Stimulated activated CD4-positive, alpha-beta T cell treated with anti-CD3 and anti-CD28 coated beads, Interleukin-1b, Interleukin-23, amount 100 ng/mL, for 48 hours (primary cell): ENCODE data around the gene SMC5.
A peak's percentile ranks its signal among the peaks of the same experiment; 100 is the strongest.
"Not testable (repeated sequence)": the region's sequence is repeated elsewhere in the genome, so short reads cannot be mapped to it uniquely, and the experiment has no call there.

Experiments used
- DNase-seq: peaks from one replicate; pipeline ENCODE4 v3.0.0-alpha.2; 2020

Gene SMC5

GRCh38 chr9:70258692-70259511 lies at the start of gene SMC5:
SMC5 (plus strand) TSS chr9:70258978; CDS start chr9:70259079, 101 bp downstream.
- peak; percentile 88 for DNase-seq

- no peak for DNase-seq
These were observed 41.7 kb upstream of the SMC5 start for GRCh38 chr9:70217029-70217428.

GRCh38 chr9:70218767-70219166 lies 40.0 kb upstream of the SMC5 start:
- no peak for DNase-seq

- DNase-seq = no peak
These were observed 38.6 kb upstream of the SMC5 start for GRCh38 chr9:70220216-70220615.

- DNase-seq = no peak
These were observed 36.4 kb upstream of the SMC5 start for GRCh38 chr9:70222354-70222753.

GRCh38 chr9:70228118-70228517 lies 30.7 kb upstream of the SMC5 start:
- DNase-seq = no peak

GRCh38 chr9:70228611-70229010 lies 30.2 kb upstream of the SMC5 start:
- no peak for DNase-seq

- no peak for DNase-seq
These were observed 29.8 kb upstream of the SMC5 start for GRCh38 chr9:70229026-70229425.

- no peak for DNase-seq
These were observed 29.2 kb upstream of the SMC5 start for GRCh38 chr9:70229579-70229978.

GRCh38 chr9:70232476-70232875 lies 26.3 kb upstream of the SMC5 start:
- no peak for DNase-seq

GRCh38 chr9:70234208-70234607 lies 24.6 kb upstream of the SMC5 start:
- DNase-seq = not testable (repeated sequence)

- DNase-seq = not testable (repeated sequence)
These were observed 12.8 kb upstream of the SMC5 start for GRCh38 chr9:70245952-70246351.

GRCh38 chr9:70250221-70250620 lies 8.6 kb upstream of the SMC5 start:
- no peak for DNase-seq

GRCh38 chr9:70255486-70255885 lies 3.3 kb upstream of the SMC5 start:
- DNase-seq = no peak

GRCh38 chr9:70256123-70256551 lies 2.6 kb upstream of the SMC5 start:
- DNase-seq = no peak

- DNase-seq = no peak
These were observed 1.3 kb upstream of the SMC5 start for GRCh38 chr9:70257502-70257901.

GRCh38 chr9:70257991-70258691 lies 637 bp upstream of the SMC5 start:
- peak; percentile 34 for DNase-seq

GRCh38 chr9:70259512-70259802 lies 679 bp downstream of the SMC5 start:
- no peak for DNase-seq

GRCh38 chr9:70260007-70260443 lies 1.2 kb downstream of the SMC5 start:
- no peak for DNase-seq

- no peak for DNase-seq
These were observed 1.8 kb downstream of the SMC5 start for GRCh38 chr9:70260606-70261005.

GRCh38 chr9:70261131-70261870 lies 2.5 kb downstream of the SMC5 start:
- no peak for DNase-seq

GRCh38 chr9:70262366-70262765 lies 3.6 kb downstream of the SMC5 start:
- no peak for DNase-seq

- no peak for DNase-seq
These were observed 4.2 kb downstream of the SMC5 start for GRCh38 chr9:70262948-70263347.

GRCh38 chr9:70263421-70263820 lies 4.6 kb downstream of the SMC5 start:
- no peak for DNase-seq
